ENCODE data around the gene PLXND1. TPM values are rescaled to one million over a fixed set of nuclear protein-coding genes. Genes with fewer than 3 reads are reported as not detected.

The PLXND1 gene
- total and polyA plus RNA-seq, 2 donors (not counting 1 experiment from before 2014, with no cell fraction given) = 3.3 to 74.4 TPM

- Histone ChIP-seq H3K4me3 (ENCODE audit: control extremely low read depth in 1 of 5, extremely low read depth in 1 of 5, insufficient read depth in 1 of 5, low read depth in 2 of 5, low read length in 4 of 5) (no peak overlapping the region), H3K36me3 (replicated peaks in 1 of 2; ENCODE audit: control extremely low read depth in 1 of 2, control insufficient read depth in 1 of 2, extremely low read depth in 1 of 2, insufficient read depth in 2 of 2, low read length in 1 of 2) (no peaks in the 10 kb centered on the region), H3K9me3 (ENCODE audit: control extremely low read depth in 1 of 3, control insufficient read depth in 2 of 3, insufficient read depth in 1 of 3, low read length in 2 of 3) (no peaks in the 10 kb centered on the region), H3K27me3 (replicated peaks in 1 of 4; ENCODE audit: control extremely low read depth in 1 of 4, control insufficient read depth in 3 of 4, insufficient read depth in 4 of 4, low read length in 3 of 4) (peaks cover 0 to 5% (median 1%) of the 10 kb centered on the region in 4 experiments), H3K79me2 (ENCODE audit: control insufficient read depth, insufficient read depth, low read length) (no peaks in the 10 kb centered on the region), H3K4me2 (replicated peaks; ENCODE audit: low read depth, low read length, poor library complexity, severe bottlenecking) (no peak overlapping the region), H3K9ac (ENCODE audit: low read length) (no peak overlapping the region), H3K4me1 (ENCODE audit: control insufficient read depth in 2 of 2, insufficient read depth in 2 of 2, low read length in 2 of 2) (no peaks in the 10 kb centered on the region), H2AFZ (ENCODE audit: insufficient read depth, low read depth, low read length, poor library complexity, severe bottlenecking) (no peak overlapping the region), H3K27ac (ENCODE audit: low read length in 2 of 2) (no peak overlapping the region), H4K20me1 (ENCODE audit: control insufficient read depth, insufficient read depth, low read length, poor library complexity, severe bottlenecking) (no peaks in the 10 kb centered on the region)
- CTCF ChIA-PET = interaction anchor here (0.5 to 2.2 kb wide), 3 partner anchors 11 to 191 kb away, joined by 3 to 7 read pairs (median 4); no protein-coding TSS in a partner anchor
- Mint-ChIP-seq H3K4me3 (no peak overlapping the region), H3K27ac (no peak overlapping the region), H3K4me1 (no peaks in the 10 kb centered on the region), H3K9me3 (ENCODE audit: insufficient read depth) (peaks cover 2% of the 10 kb centered on the region), H3K27me3 (peaks cover 16% of the 10 kb centered on the region)
- intact Hi-C loops (cut with micrococcal nuclease) = no loop called here
- no CpG with 5 or more reads among the region's 3 CpGs for WGBS (ENCODE audit: insufficient coverage)
- TF ChIP-seq CTCF (IDR thresholded peaks at IDR 0.05) (no peak), EZH2 (IDR thresholded peaks at IDR 0.05; ENCODE audit: borderline replicate concordance, insufficient read depth, low read depth, low read length, poor library complexity, severe bottlenecking) (no peak)
- ATAC-seq (ENCODE audit: low read depth) = no peak
- no peak for DNase-seq
- POLR2A ChIA-PET = no interaction called here
These were observed 32.0 kb upstream of the PLXND1 start for GRCh38 chr3:129638481-129638880.

GRCh38 chr3:129636082-129636481 is 29.6 kb upstream of the PLXND1 start:
- CTCF ChIA-PET = no interaction called here
- no peak for ATAC-seq (ENCODE audit: low read depth)
- no peaks in the 10 kb centered on the region for H3K4me1 Mint-ChIP-seq

More at GRCh38 chr3:129636082-129636481, 29.6 kb upstream of the PLXND1 start:
- no peaks in the 10 kb centered on the region for H3K9me3 ChIP-seq (ENCODE audit: control extremely low read depth in 1 of 3, control insufficient read depth in 2 of 3, insufficient read depth in 1 of 3, low read length in 2 of 3)
- Mint-ChIP-seq H3K27ac (no peak overlapping the region), H3K9me3 (ENCODE audit: insufficient read depth) (peaks cover 2% of the 10 kb centered on the region), H3K27me3 (peaks cover 16% of the 10 kb centered on the region), H3K4me3 (no peak overlapping the region)
- no peak overlapping the region for H3K4me3 ChIP-seq (ENCODE audit: control extremely low read depth in 1 of 5, extremely low read depth in 1 of 5, insufficient read depth in 1 of 5, low read depth in 2 of 5, low read length in 4 of 5)
- 90% methylated on average over 3 of the region's 3 CpGs for WGBS (ENCODE audit: insufficient coverage)
- no peaks in the 10 kb centered on the region for H3K79me2 ChIP-seq (ENCODE audit: control insufficient read depth, insufficient read depth, low read length)
- H3K9ac ChIP-seq (ENCODE audit: low read length) = no peak overlapping the region
- no peaks in the 10 kb centered on the region for H3K4me1 ChIP-seq (ENCODE audit: control insufficient read depth in 2 of 2, insufficient read depth in 2 of 2, low read length in 2 of 2)
- DNase-seq = no peak
- H3K27me3 ChIP-seq (replicated peaks in 1 of 4; ENCODE audit: control extremely low read depth in 1 of 4, control insufficient read depth in 3 of 4, insufficient read depth in 4 of 4, low read length in 3 of 4) = peaks cover 0 to 5% (median 1%) of the 10 kb centered on the region in 4 experiments
- intact Hi-C loops (cut with micrococcal nuclease) = no loop called here
- H3K27ac ChIP-seq (ENCODE audit: low read length in 2 of 2) = no peak overlapping the region
- TF ChIP-seq CTCF (IDR thresholded peaks at IDR 0.05) (no peak), EZH2 (IDR thresholded peaks at IDR 0.05; ENCODE audit: borderline replicate concordance, insufficient read depth, low read depth, low read length, poor library complexity, severe bottlenecking) (no peak)
- no peak overlapping the region for H2AFZ ChIP-seq (ENCODE audit: insufficient read depth, low read depth, low read length, poor library complexity, severe bottlenecking)
- H3K36me3 ChIP-seq (replicated peaks in 1 of 2; ENCODE audit: control extremely low read depth in 1 of 2, control insufficient read depth in 1 of 2, extremely low read depth in 1 of 2, insufficient read depth in 2 of 2, low read length in 1 of 2) = no peaks in the 10 kb centered on the region
- no peaks in the 10 kb centered on the region for H4K20me1 ChIP-seq (ENCODE audit: control insufficient read depth, insufficient read depth, low read length, poor library complexity, severe bottlenecking)
- POLR2A ChIA-PET = no interaction called here
- no peak overlapping the region for H3K4me2 ChIP-seq (replicated peaks; ENCODE audit: low read depth, low read length, poor library complexity, severe bottlenecking)
